NCI-H187 (cell line): Measurements from ENCODE around the gene MYO7A.

Experiments
- DNase-seq, 2 experiments: peaks; one replicate each; lab custom pipeline; 2025; lab: John Stamatoyannopoulos, UW

The MYO7A gene

DNA sequence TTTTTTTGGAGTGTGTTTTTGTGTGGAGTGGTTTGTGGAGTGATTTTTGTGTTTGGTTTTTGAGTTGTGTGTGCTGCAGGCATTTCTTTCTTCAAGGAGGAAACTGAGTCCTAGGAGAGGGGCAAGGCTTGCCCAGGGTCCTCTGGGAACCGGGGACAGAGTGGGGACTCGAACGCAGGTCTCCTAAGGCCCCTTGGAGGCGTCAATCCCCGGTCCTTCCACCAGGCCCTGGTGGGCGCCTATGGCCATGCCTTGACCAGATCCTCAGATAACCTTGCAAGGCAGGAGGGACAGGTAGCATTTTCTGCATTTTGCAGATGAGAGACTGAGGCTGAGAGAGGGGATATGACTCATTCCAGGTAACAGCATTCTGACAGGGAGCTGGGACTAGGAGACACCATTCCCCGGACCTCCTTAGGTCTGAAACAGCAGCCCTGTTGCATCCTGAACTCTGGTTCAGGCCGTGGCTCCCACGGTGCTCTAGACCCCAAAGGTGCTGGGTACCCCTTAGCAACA is 39.1 kb downstream of the MYO7A start:
- no peak for DNase-seq

DNA sequence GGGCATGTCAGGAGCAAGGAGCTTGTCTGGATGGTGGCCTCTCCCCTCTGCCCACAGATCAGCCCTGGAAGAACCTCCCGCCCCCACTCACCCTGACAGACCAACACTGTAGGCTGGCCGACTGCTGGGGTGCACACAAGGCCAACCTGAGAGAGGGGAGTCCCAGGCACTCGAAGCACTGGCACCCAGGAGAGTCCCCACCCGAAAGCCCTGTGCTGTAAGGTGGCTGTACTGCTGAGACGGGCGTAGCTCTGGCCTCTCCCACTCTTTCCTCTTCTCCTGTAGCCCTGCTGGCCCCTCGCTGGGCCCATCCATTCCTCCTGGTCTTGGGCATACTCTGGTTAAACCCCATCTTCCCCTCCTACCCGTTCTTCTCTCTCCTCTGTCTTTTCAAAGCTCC is 39.7 kb downstream of the MYO7A start:
- DNase-seq, result no peak

DNA sequence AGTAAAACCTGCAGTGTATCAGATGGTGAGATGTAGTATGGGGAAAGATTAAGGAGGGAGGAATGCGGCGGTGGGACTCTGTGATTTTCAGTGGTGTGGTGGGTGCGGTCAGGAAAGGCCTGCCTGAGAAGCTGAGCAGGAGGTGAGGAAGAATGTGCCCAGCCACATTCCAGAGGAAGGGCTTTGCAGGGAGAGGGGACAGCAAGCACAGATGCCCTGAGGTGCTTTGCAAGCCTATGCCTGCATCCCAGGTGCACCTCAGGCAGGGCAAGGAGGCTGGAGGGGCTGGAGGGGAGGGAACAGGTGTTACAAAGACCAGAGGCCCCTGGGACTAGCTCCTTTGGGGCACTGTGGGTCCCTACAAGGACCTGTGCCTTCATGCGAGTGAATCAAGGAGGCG is 42.1 kb downstream of the MYO7A start:
- no peak for DNase-seq

DNA sequence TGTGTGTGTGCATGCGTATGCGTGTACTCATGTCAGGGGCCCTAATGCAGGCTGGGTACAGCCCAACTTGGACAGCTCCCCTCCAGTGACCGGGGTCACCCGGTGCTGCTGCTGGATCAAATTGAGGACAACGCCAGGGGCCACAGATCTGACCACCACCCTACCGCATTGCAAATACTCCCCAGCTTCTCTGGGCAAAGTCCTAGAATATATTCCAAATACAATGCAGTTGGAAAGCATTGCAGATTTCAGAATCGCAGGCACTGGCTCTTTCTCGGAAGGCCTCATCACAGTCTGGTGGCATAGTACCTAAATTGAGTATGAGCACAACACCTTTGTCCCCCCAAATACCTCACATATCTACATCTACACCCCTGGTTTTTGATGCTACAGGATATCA is 43.2 kb downstream of the MYO7A start:
- no peak for DNase-seq

GRCh38 chr11:77171885-77172665 is 44.0 kb downstream of the MYO7A start:
- DNase-seq, result no peak

DNA sequence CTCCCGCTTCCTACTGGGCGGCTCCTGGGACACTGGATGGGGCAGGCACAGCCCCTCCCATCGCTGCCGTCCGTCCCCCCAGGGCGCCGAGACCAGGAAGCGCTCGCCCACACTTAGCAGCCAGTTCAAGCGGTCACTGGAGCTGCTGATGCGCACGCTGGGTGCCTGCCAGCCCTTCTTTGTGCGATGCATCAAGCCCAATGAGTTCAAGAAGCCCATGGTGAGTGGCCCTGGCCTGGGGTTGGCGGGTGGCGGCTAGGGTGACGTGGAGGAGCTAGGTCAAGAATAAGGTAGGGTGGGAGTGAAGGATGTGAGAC is 44.6 kb downstream of the MYO7A start:
- DNase-seq, result no peak

DNA sequence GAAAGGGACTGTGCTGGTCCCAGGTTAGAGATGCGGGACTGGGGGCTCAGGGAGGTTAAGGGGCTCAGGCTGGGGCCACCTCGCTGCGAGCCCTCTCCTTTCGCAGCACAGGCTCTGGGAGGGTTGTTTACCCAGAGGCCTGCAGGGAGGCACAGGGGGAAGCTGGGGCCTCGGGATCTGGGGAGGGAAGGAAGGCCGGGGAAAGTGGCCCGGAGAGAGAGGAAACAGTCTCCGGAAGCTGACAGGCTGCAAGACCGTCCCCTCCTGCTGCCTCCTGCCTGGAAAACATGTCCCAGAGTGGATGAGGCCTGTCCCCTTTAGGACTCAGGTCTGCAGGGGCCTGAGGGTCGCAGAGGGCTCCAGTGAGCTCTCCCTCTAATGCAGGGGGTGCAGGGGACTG is 45.4 kb downstream of the MYO7A start:
- no peak for DNase-seq

DNA sequence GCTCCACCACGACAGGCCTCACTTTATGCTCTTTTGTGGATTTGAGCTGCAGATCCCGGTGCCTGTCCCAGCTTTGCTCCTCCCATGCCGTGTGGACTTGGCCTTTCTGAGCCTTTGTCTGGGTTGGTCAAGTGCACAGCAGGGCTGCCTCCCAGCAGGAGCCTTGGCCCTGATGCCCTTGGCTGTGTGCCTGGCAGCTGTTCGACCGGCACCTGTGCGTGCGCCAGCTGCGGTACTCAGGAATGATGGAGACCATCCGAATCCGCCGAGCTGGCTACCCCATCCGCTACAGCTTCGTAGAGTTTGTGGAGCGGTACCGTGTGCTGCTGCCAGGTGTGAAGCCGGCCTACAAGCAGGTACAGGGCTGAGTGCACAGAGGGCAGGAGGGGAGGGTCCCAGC is 46.5 kb downstream of the MYO7A start:
- no peak for DNase-seq

GRCh38 chr11:77175021-77175842 is 47.2 kb downstream of the MYO7A start:
- DNase-seq, result no peak

DNA sequence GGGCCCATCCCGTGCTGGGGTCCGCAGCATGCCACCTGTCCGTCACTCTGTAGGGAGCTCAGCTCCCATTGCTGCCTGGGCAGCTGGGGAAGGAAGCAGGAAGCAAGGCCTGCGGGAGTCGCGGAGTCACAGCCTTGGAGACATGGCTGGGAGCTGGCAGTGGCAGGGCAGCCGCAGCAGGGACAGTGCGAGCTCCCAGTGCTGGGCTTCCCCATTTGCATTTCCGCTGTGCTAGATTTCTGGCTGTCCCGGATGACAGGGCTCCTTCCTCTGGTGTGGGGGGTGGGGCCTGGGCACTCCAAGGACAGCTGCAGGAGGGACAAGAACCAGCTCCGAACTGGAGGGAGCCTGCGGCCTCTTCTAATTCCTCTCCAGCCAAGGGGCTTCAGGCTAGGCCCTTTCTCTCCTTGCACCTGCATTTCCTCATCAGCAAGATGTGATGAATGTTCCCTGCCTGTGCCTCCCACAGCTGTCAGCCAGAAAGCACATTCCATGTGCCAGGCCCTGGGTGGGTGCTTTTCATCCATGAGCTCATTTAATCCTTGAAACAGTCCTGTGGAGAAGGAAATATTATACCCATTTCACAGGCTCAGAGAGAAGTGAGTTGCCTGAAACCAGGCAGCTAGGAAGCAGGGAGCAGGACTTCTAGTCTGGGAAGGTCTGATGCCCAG is 48.0 kb downstream of the MYO7A start:
- no peak for DNase-seq

GRCh38 chr11:77176996-77177395 is 49.0 kb downstream of the MYO7A start:
- DNase-seq, result no peak

- no peak for DNase-seq
Measured at GRCh38 chr11:77178150-77178549, 50.1 kb downstream of the MYO7A start.

- no peak for DNase-seq
Measured at GRCh38 chr11:77179048-77179447, 51.0 kb downstream of the MYO7A start.

DNA sequence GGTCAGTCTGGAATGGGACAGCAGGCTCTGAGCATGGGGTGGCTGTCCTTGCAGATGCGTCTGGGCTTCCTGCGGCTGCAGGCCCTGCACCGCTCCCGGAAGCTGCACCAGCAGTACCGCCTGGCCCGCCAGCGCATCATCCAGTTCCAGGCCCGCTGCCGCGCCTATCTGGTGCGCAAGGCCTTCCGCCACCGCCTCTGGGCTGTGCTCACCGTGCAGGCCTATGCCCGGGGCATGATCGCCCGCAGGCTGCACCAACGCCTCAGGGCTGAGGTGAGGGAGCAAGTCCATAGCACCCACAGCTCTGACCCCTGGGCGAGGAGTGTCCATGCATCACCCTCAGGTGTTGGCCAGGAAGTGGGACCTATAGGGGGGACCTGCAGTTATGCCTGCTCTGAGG is 51.6 kb downstream of the MYO7A start:
- DNase-seq, result no peak

DNA sequence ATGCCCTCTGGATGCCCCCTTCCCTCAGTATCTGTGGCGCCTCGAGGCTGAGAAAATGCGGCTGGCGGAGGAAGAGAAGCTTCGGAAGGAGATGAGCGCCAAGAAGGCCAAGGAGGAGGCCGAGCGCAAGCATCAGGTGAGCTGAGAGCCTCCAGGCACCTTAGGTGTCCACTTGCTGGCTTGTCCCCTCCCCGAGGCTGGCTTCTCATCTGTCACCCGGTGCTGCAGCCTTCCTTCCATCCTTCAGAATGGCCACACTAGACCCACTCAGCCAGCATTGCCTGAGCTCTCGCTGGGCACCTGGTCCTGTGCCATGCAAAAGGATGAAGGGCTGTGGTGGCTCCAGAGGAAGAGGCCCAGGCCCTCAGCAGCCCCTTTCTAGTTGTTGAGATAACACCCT is 52.3 kb downstream of the MYO7A start:
- DNase-seq, result no peak

DNA sequence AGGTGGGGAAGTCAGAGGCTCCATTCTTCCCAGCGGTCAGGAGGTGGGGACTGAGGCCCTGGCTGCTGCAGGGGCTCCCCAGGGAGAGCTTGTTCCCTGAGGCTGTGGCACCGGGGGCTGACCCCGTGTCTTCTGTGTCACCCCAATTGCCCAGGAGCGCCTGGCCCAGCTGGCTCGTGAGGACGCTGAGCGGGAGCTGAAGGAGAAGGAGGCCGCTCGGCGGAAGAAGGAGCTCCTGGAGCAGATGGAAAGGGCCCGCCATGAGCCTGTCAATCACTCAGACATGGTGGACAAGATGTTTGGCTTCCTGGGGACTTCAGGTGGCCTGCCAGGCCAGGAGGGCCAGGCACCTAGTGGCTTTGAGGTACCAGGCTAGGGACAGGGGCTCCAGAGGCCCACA is 53.2 kb downstream of the MYO7A start:
- no peak for DNase-seq

GRCh38 chr11:77181799-77182541 is 53.9 kb downstream of the MYO7A start:
- DNase-seq, result no peak

DNA sequence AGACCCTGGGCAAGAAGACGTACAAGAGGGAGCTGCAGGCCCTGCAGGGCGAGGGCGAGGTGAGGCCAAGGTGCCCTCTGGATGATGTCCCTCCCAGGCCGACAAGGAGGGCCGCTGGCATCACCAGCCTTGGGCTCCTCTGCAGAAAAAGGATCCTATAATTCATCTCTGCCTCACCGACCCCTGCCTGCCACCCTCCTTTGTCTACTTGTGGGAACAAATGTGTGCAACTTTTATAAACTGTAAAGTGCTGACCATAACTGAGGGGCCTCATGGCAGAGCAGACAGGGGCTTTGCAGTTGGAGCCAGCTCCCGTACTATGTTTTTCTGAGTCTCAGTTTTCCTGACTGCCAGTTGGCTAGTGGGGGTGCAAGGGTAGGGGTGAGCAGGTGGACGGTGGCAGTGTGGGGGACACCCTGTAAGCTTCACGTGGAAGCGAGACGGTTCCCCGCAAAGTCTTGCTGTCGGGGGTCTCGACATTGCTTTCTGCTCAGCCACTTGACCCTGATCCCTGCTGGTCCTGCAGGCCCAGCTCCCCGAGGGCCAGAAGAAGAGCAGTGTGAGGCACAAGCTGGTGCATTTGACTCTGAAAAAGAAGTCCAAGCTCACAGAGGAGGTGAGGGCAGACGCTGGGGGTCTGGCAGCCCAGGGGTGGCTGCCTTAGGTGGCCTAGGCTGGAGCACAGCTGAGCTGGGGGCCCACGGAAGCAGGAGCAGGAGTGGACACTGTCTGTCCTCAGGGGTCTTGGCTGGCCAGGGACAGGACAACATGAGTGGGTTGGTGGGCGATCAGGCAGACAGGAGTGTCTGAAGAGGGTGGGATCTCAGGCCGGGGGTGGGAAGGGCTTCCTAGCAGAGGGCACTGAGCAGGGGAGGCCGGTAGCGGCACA is 54.7 kb downstream of the MYO7A start:
- no peak for DNase-seq

DNA sequence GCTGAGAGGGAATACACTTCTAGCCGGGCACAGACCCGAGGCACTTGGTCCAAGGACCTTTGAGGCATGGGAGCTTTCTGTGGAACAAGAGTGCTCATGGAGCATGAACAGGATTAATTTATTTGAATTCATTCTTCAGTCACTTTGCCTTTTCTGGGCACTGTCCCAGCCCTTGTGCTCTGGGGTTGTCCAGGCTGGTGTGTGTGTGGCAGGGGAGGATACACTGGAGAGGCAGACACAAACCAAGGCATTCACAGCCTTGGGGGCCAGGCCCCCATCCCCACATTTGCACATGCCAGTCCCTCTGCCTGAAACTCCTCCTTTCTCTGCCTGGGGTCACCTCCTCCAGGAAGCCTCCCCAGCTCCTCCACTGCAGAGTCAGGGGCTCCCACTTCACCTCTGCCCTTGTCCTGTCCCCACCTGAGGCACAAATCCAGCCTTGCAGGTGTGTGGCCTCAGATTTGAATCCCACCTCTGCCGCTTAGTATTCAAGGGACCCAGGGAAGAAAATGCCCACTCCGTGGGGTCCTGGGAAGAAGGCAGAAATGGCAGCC is 55.5 kb downstream of the MYO7A start:
- DNase-seq, result no peak

- no peak for DNase-seq
Measured at GRCh38 chr11:77184136-77184860, 56.3 kb downstream of the MYO7A start.
